Prostate gland (tissue), 2 donors: ENCODE results near the gene DNAH10.

Experiments used
- CTCF ChIP-seq, 4 experiments: fragments of 200-600 bp in 2 of 4; fragments of 450-650 bp in 2 of 4; sonication (generic) in 2 of 4; IDR thresholded peaks; 1 replicate in 3 of 4; 2 replicates in 1 of 4; pipeline ENCODE4 v1.5.1; 2016 to 2019; ENCODE audit warnings: antibody characterized with exemption in 4 of 4, mild to moderate bottlenecking in 2 of 4, moderate library complexity in 2 of 4
- POLR2A ChIP-seq: fragments of 450-650 bp; IDR thresholded peaks from one replicate; pipeline ENCODE4 v1.6.1; 2016; ENCODE audit warnings: antibody characterized with exemption, mild to moderate bottlenecking
- POLR2AphosphoS5 ChIP-seq: sonication (generic); formaldehyde crosslinking; IDR thresholded peaks from one replicate; pipeline ENCODE4 v1.6.1; 2017; ENCODE audit warnings: antibody characterized with exemption

GRCh38 chr12:123905319-123905925 lies 143.3 kb downstream of the DNAH10 start:
- TF ChIP-seq POLR2AphosphoS5 (no peak), CTCF (IDR thresholded peaks at IDR 0.05) (peak; percentile 18 to 65 (median 58)), POLR2A (no peak)
